T-cell (primary cell): ENCODE results near the gene SLC5A2. TPM values are rescaled to one million over a fixed set of nuclear protein-coding genes. Genes with fewer than 3 reads are reported as not detected.

Experiments
- total RNA-seq, 35 experiments: library from RNA in 6 of 35; stranded (reverse) in 6 of 35; fragments of 120-200 nt in 1 of 35; gene quantifications; one replicate each; pipeline versions ENCODE4 v1.2.1 to v1.2.4 and lab custom pipeline; 2013 to 2026

The SLC5A2 gene
- total RNA-seq, 5 donors from 2014 or later (not counting 1 experiment from before 2014, with no cell fraction given), result 2.6 to 4.2 (median 3.2) TPM

Other genes with a start within 250 kb of the SLC5A2 start
- 10 to 100 TPM in 2 of 5 donors, 1 to 10 TPM in 3; 1.8 to 20.0 (median 4.1) TPM for gene ITGAM, start 223.1 kb upstream of the SLC5A2 start, total RNA-seq
- gene ITGAX, start 127.9 kb upstream of the SLC5A2 start, total RNA-seq, result 1 to 10 TPM; 1.4 to 4.3 (median 3.9) TPM
- under 1 TPM in 3 of 5 donors, not detected in 2; 0.22 to 0.70 (median 0.23) TPM for gene ITGAD, start 89.8 kb upstream of the SLC5A2 start, total RNA-seq
- gene COX6A2, start 54.8 kb upstream of the SLC5A2 start, total RNA-seq, result not detected
- gene ZNF843, start 40.3 kb upstream of the SLC5A2 start, total RNA-seq, result under 1 TPM in 4 of 5 donors, not detected in 1; 0.16 to 0.53 (median 0.26) TPM
- 10 to 100 TPM in 3 of 5 donors, 1 to 10 TPM in 2; 9.3 to 16.6 (median 10.2) TPM for gene ARMC5, start 23.6 kb upstream of the SLC5A2 start, total RNA-seq
- gene TGFB1I1, start 11.0 kb upstream of the SLC5A2 start, total RNA-seq, result 1 to 10 TPM in 1 of 5 donors, under 1 TPM in 4; 0.40 to 1.1 (median 0.72) TPM
- 100 to 1,000 TPM in 3 of 5 donors, 10 to 100 TPM in 2; 65.4 to 125 (median 107) TPM for gene RUSF1, start 25.3 kb downstream of the SLC5A2 start, total RNA-seq
- not detected for gene AHSP, start 44.8 kb downstream of the SLC5A2 start, total RNA-seq